ENCODE results near the gene LDLRAP1. TPM values are rescaled to one million over a fixed set of nuclear protein-coding genes. Genes with fewer than 3 reads are reported as not detected.

LDLRAP1 gene
- total RNA-seq, 4 donors from 2014 or later: 28.0 to 50.5 (median 40.7) TPM

DNA sequence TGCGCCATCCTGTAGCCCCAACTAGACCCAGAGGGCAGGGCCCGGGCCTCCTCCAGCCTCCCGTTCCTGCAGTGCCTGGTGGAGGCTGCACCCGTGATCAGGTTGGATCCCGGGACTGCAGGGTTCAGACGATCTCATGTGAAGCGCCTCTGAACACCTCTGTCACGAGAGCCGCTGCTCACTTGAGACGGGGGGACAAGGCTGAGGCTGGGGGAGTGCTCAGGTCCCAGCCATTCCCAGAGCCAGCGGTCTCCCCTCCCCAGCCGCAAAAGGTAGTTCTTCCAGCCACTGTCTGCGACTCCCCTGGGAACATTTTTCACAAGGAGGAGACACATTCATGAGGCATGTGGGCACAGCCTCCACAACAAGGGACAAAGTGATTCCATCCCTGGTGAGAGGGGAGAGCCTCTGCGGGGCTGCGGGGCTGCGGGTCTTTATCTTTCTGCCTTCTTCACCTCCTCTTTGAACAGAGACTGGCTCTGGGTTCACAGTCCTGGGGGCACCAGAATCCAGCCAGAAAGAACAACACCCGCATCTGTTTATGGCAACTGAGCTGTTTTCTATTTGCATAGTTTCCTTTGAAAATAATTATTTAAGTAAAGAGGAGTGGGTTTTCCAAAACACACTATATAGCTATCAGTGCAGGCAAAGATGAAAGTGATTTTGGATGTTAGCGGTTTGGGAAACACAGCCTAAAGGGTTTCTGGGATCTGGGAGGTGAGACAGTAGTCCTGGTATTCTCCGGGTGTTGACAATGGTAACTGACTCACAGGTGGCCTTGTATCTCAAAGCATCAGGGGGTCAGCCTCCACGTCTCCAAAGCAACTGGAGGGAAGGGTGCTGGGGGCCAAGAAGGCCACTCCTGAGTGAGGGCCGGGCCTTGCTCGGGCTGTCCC lies 13.0 kb upstream of the LDLRAP1 start:
- no peak overlapping the region for H3K4me3 ChIP-seq
- no peak for DNase-seq (ENCODE audit: low spot score in 2 of 2)
- no peaks in the 10 kb centered on the region for H3K36me3 ChIP-seq
- peaks cover 3% of the 10 kb centered on the region for H3K27me3 ChIP-seq
- 90% methylated on average over 17 of the region's 22 CpGs for WGBS
- no peaks in the 10 kb centered on the region for H3K9me3 ChIP-seq
- peaks cover 4% of the 10 kb centered on the region for H3K4me1 ChIP-seq
- no peak overlapping the region for H3K27ac ChIP-seq
- TF ChIP-seq POLR2AphosphoS5 (IDR thresholded peaks at IDR 0.05): no peak
- no peak for TF ChIP-seq POLR2A (IDR thresholded peaks at IDR 0.05)
- TF ChIP-seq, protein P1, sequence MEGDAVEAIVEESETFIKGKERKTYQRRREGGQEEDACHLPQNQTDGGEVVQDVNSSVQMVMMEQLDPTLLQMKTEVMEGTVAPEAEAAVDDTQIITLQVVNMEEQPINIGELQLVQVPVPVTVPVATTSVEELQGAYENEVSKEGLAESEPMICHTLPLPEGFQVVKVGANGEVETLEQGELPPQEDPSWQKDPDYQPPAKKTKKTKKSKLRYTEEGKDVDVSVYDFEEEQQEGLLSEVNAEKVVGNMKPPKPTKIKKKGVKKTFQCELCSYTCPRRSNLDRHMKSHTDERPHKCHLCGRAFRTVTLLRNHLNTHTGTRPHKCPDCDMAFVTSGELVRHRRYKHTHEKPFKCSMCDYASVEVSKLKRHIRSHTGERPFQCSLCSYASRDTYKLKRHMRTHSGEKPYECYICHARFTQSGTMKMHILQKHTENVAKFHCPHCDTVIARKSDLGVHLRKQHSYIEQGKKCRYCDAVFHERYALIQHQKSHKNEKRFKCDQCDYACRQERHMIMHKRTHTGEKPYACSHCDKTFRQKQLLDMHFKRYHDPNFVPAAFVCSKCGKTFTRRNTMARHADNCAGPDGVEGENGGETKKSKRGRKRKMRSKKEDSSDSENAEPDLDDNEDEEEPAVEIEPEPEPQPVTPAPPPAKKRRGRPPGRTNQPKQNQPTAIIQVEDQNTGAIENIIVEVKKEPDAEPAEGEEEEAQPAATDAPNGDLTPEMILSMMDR (IDR thresholded peaks at IDR 0.05): no peak
- TF ChIP-seq EP300 (IDR thresholded peaks at IDR 0.05): no peak

DNA sequence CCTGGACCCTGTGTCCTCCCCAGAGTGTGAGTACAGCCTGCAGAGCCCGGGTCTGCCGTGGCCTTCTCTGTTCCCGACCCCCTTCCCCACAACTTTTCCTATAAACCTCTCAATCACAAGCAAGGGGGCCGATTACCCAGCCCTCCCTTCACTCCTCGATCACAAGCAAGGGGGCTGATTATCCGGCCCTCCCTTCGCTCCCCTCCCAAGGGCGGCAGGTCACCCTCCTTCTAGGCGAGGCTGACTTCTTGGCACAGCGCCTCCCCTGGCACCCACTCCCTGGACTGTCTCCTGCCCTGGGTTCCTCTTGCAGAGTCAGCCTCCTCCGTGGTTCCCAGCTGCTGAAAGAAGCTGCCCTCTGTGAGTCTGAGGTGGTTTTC lies 12.3 kb upstream of the LDLRAP1 start:
- no peak overlapping the region for H3K27ac ChIP-seq
- H3K4me1 ChIP-seq: peaks cover 4% of the 10 kb centered on the region
- WGBS: 63% methylated on average over 9 of the region's 11 CpGs
- peaks cover 3% of the 10 kb centered on the region for H3K27me3 ChIP-seq
- DNase-seq (ENCODE audit: low spot score in 2 of 2): no peak
- no peak overlapping the region for H3K4me3 ChIP-seq
- TF ChIP-seq POLR2A (IDR thresholded peaks at IDR 0.05) (no peak), EP300 (IDR thresholded peaks at IDR 0.05) (no peak), POLR2AphosphoS5 (IDR thresholded peaks at IDR 0.05) (no peak)
- TF ChIP-seq, protein P1 (IDR thresholded peaks at IDR 0.05): no peak
- H3K36me3 ChIP-seq: no peaks in the 10 kb centered on the region
- H3K9me3 ChIP-seq: no peaks in the 10 kb centered on the region

DNA sequence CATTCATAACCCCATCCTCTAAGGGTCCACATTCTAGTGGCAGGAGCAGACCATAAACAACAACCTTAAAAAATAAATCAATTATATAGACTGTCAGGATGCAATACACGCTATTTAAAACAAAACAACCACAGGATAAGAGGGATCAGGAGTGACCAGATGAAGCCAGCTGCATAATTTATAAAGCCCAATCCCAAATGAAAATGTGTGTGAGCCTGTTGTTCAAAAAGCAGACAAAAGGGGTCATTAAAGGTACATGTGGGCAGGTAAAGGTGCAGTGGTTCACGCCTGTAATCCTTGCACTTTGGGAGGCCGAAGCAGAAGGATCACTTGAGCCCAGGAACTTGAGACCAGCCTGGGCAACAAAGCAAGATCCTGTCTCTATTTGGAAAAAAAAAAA lies 10.4 kb upstream of the LDLRAP1 start:
- Histone ChIP-seq H3K36me3 (no peaks in the 10 kb centered on the region), H3K9me3 (no peaks in the 10 kb centered on the region), H3K4me3 (no peak overlapping the region), H3K27ac (no peak overlapping the region), H3K4me1 (no peaks in the 10 kb centered on the region), H3K27me3 (peaks cover 2% of the 10 kb centered on the region)
- no peak for DNase-seq (ENCODE audit: low spot score in 2 of 2)
- 96% methylated on average over 3 of the region's 3 CpGs for whole genome bisulfite sequencing
- TF ChIP-seq, protein P1 (IDR thresholded peaks at IDR 0.05): no peak
- TF ChIP-seq EP300 (IDR thresholded peaks at IDR 0.05) (no peak), POLR2A (IDR thresholded peaks at IDR 0.05) (no peak), POLR2AphosphoS5 (IDR thresholded peaks at IDR 0.05) (no peak)

DNA sequence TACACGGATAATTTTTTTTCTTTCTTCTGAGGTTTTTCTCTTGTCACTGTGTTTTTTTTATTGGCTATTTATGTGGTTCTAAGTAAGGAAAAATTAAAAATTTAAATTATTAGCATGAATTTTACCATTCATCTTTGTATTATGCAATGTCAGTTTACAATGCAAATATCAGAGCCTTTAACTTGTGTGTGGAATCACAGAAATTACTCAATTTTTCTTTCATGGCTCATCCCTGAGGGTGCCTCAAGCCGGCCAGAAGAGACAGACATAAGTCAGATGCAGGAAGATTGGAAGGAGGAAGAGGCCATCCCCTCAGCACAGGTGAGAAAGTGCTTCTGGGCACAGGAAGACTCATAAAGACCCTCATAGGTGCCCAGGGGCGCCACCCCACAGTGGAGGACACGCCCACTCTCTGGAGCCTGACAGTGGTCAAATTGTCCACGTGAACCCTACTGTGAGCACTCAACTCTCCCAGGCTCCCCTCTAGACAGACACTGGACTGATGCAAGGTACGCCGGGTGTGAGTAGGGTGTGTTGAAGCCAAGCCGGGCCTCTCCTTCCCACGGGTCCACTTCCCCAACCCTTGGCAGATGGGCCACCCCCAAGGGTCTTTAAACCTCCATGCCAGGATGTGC lies 9.5 kb upstream of the LDLRAP1 start:
- no peaks in the 10 kb centered on the region for H3K36me3 ChIP-seq
- H3K4me3 ChIP-seq: no peak overlapping the region
- TF ChIP-seq, protein P1 (IDR thresholded peaks at IDR 0.05): no peak
- no peak for TF ChIP-seq POLR2A (IDR thresholded peaks at IDR 0.05)
- TF ChIP-seq POLR2AphosphoS5 (IDR thresholded peaks at IDR 0.05): no peak
- TF ChIP-seq EP300 (IDR thresholded peaks at IDR 0.05): no peak
- no peaks in the 10 kb centered on the region for H3K9me3 ChIP-seq
- no peak overlapping the region for H3K27ac ChIP-seq
- no peaks in the 10 kb centered on the region for H3K27me3 ChIP-seq
- no peaks in the 10 kb centered on the region for H3K4me1 ChIP-seq
- 81% methylated on average over 7 of the region's 9 CpGs for WGBS
- no peak for DNase-seq (ENCODE audit: low spot score in 2 of 2)

DNA sequence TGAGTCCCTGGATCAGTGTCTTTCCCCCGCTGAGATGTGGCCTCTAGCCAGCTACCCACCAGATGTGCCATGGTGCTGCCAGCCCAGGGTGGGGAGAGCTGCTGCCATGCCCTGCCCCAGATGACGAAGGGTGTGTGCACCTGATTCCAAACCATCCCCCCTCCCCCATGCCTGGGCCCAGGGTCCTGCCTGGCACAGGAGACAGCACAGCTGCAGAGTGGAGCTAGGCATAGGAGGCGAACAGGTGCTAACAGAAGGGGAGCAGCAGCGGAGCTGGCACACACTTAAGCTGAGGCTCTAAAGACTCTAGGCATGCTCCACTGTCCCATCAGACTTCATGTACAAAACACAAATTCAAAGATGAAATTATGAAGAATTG lies 9.0 kb upstream of the LDLRAP1 start:
- Histone ChIP-seq H3K4me1 (no peaks in the 10 kb centered on the region), H3K27me3 (no peaks in the 10 kb centered on the region), H3K9me3 (no peaks in the 10 kb centered on the region), H3K36me3 (no peaks in the 10 kb centered on the region), H3K27ac (no peak overlapping the region), H3K4me3 (no peak overlapping the region)
- DNase-seq (ENCODE audit: low spot score in 2 of 2): no peak
- TF ChIP-seq, protein P1 (IDR thresholded peaks at IDR 0.05): no peak
- TF ChIP-seq EP300 (IDR thresholded peaks at IDR 0.05): no peak
- TF ChIP-seq POLR2A (IDR thresholded peaks at IDR 0.05): no peak
- no peak for TF ChIP-seq POLR2AphosphoS5 (IDR thresholded peaks at IDR 0.05)
- WGBS: 90% methylated on average over 4 of the region's 4 CpGs

Measured in suprapubic skin (tissue), 4 donors.